NCI-H345 treated with DMSO at 0.1 percent for 48 hours (cell line): ENCODE results near the gene GPR17.

Experiments
- DNase-seq: peaks from one replicate; lab custom pipeline; 2025; ENCODE audit not compliant: unreplicated experiment; lab: John Stamatoyannopoulos, UW

The GPR17 gene

DNA sequence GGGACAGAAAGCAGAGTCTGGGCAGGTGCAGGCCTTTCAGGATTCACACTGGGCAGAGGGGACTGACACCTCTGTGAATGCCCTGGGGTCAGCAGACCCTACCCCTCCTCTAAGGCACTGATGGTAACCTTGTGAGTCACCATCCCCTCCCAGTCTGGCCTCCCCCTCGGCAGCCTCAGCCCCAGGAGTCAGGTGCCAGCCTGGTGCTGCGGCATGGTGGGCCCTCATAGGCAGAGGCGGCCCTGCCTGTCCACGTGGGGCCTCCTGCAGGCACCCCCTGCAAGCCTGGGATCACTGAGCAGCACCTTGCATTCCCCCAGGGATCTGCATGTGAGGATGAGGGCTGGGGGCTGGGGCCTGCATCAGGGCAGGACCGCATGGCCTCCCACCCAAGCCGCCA lies 4.8 kb upstream of the GPR17 start:
- no peak for DNase-seq

DNA sequence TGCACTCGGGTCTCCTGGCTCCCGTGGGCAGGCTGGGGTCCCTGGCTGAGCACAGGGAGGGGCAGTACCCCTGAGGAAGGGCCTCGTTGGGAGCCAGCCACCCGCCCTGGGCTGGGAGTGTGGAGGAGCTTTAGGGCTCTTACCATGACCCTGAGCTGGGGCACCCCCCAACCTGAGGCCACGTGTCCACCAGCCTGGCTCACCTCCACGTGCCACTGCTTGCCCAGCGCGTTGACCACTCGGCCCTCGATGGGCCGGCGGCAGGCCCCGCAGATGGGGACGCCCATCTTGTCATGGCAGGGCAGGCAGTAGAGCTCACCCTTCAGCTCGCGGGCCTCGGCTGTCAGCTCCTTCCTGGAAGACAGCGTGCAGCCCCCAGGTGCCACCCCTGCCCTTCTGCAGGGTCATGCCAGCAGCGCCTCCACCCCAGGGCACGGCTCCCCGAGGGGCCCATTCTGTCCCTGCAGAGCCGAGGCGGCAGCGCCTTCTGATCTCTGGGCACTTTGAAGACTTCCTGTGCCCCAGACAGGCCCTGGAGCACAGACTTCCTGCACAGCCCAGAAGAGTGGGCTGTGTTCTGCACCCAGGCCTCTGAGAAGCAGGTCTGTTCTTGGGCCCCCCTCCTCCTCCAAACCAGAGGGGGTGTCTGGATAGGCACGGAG lies 4.0 kb upstream of the GPR17 start:
- no peak for DNase-seq

DNA sequence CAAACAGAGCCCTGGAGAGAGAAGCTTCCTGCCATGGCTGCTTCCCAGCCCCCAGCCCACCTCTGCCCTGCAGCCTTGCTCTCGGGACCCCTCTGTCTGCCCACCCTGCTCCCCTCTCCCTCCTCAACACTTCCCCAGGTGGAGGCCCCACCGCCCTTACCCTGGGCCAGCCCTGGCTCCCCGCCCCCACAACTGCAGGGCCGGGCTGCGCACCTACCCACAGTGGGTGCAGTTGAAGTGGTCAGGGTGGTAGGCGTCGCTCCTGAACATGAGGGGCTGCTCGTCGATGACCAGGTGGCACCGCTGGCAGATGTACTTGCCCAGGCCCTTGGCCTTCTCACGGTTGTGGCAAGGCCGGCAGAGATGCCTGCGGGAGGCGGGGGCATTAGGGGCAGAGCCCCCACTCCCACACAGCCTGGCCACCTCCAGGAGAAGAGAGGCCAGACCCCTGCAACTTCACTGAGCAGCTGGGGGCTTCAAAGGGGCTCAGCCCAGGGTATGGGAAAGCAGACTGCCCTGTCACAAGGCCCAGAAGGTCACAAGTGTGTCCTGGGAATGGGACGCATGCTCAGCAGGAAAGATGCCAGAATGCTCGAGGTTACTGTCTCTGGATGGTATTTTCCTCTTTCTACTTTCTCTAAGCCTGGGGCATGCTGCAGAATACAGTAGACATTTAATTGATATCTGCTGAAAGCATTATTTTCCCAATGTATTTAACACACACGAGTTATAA lies 3.1 kb upstream of the GPR17 start:
- DNase-seq, result no peak

DNA sequence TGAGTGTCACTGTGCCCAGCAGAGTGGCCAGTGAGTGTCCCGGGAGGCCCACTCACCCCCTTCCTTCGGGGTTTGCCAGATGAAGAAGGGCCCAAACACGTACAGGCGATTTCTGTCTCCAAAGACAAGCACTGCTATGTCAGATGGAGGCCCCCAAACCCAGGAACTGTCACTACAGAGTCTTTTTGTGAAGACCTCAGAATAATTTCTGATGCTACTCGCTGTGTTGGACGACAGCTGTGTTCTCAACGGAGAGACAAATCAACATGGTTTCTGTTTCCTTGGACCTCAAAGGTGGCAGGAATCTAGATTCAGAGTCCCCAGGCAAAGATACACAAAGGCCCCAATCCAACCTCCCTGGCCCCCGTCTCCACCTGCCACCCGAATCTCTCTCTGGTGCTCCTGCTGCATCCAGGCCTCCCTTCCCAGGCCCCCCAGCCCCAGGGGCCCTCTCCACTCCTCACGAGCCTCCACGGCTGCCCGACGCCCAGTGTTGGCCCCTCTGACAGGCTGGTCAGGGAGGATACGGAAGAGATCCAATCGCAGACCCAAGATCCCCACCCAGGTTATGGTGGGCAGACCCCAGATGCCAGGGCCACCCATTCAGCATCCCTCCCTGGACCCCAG lies 2.4 kb upstream of the GPR17 start:
- DNase-seq, result no peak

DNA sequence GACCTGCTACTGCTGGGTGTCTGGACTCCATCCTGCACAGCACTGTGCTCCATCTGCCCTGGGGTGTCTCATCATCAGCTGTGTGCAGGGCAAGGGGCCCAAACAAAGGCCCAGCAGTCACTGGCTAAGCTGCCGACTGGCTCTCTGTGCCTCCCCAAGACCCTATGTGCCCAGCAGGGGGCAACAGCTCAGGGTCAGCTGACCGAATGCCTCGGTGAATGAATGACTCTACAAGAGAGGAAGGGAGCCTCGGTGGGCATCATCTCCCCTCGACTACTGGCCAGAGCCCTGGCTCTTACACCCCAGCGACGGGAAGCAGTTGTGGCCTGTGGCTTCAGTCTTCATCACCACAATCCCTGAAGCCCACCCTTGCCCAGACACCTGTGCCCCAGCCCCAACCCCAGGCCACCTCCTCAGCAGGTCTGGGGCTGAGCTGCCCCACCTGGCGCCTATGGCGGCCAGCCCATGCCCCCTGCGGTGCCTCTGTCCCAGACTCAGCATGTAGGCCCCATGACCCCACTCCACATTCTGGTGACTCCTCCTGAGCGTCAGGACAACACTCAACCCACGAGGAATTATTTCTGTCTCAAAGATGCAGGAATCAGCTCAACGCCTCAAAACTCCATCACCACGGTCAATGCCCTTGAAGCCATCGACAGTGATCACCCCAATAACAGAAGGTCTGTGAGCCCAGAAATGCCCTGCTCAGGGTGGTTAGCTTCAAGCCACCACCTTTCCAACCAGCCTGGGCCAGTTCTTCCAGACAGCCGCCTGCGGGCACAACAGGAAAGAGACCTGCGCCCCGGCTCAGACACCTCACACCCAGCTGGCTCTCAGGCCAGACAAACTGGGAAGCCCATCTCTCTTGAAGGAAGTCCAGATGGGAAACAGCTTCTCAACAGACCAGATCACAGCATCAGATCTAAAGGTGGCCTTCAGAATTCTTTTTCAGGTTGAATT lies 1.6 kb upstream of the GPR17 start:
- DNase-seq, result no peak

DNA sequence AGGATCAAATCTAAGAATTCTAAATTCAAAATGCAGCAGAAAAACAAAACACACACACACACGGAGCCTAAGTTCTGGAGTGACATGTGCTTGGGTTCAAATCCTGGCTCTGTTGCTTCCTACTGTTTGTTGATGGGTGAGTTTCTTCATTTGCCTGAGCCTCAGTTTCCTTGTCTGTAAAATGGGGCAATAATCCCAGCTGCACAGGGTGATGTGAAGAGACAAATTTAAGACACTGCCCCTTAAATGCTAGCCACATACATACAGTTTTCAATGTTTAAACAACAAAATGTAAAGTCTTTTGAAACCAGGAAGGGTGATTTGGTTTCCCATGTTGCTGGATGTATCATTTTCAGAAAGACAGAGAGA lies 943 bp upstream of the GPR17 start:
- no peak for DNase-seq

DNA sequence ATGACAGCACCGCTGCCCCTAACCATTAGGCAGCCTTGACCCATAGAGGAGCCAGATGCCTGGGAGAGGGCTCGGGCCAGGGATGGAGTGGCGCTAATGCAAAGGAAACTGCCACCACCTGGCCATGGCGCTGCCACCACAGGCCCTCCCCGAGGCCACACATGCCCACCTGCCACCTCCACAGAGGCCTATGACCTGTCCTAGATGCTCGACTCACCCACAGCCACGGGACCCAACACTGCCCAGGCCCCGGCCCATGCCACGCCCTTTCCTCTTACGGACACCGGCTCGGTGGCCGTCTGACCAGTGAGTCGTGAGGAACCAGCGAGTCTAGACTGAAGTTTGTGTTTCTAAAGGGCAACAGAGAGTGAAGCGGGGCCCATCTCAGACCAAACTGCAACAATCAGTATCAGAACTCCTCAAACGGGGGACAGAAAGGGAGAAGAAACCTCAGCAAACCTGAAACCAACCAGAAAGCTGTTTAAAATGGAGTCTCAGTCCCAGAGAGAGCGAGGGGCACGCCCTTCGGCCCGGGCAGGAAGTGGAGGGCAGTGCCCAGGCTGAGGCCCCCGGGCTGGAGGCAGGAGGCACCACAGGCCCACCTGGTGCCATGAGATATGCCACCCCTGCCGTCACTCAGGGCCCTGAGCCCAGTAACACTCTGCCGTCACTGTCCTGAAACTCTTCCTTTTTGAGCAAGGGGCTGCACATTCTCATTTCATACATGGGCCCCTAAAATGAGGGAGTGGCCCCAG lies 711 bp downstream of the GPR17 start:
- no peak for DNase-seq

DNA sequence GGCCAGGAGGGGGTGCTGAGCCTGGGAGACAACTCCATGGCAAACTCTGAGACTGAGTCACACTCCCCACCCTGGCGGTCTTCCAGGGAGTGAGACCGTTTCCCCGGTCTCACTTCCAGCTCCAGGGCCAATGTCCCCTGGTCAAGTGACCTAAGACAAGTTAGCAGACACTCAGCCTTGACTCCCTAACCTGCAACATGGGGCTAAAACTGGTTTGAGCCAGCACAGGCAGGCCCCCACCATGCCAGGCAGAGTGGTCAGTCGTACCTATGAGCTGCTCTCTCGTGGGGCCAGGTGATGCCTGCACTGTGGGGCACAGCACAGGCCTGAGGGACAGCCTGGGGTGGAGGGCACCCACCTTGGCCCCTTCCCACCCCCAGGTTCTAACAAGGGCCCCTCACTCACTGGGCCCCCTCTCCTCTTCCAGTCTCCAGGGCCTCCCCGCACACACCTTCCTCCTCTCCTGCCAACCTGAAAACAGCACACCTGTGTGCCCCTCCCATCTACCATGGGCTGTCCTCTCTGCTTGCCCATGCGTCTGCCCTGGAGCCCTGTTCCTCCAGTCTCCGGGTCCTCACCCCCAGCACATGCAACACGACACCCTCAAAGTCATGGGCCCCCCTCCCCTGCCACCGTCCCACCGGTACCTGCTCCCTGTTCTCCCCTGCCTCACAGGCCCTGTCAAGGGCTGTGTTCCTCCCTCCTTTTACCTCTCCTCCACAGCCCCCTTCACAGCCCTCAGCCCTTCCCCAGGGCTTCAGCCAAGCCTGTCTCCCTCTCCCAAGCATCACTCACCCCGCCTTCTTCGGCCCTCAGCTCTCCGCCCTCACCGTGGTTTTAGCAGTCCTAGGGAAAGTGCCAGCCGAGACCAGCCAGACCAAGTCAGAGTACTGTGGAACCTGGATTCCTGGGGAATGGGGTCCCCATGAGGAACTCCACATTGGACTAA lies 1.6 kb downstream of the GPR17 start:
- no peak for DNase-seq

DNA sequence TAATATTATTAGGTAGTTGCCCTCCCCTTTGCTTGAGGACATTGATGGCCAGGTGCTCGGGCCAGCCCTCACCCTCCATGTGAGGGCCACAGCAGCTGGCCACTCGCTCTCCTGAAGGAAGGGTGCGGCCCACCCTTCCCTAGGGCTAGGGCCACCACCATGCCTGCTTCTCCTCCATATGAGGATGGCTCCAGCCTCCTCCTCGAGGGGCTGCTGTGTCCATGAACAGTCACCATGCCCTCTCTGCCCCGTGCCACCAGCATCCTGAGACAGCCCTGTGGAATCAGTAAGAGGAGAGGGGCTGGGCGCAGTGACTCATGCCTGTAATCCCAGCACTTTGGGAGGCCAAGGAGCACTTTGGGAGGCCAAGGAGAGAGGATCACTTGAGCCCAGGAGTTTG lies 2.4 kb downstream of the GPR17 start:
- DNase-seq, result no peak

DNA sequence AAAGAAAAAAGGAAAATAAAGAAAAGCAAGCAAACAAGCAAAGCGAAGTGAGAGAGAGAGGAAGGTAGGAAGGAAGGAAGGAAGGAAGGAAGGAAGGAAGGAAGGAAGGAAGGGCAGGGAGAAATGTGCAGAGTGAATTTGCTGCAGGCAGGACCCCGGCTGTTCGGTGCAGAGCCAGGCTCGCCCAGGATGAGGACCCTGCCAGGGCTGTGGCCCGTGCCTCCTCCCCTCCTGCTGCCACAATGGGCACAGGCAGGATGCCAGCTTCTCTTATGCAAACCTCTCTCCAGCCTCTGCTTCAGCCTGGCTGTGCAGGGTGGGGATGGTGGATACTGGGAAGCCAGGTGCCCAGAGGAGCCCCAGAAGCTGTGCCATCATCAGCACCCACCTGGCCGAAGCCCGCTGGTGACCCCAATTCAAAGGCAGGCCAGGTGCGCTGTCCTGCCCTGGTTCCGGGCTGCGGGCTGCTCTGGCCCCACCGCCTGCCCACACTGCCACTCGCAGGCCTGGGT lies 3.2 kb downstream of the GPR17 start:
- DNase-seq, result peak; percentile 14

DNA sequence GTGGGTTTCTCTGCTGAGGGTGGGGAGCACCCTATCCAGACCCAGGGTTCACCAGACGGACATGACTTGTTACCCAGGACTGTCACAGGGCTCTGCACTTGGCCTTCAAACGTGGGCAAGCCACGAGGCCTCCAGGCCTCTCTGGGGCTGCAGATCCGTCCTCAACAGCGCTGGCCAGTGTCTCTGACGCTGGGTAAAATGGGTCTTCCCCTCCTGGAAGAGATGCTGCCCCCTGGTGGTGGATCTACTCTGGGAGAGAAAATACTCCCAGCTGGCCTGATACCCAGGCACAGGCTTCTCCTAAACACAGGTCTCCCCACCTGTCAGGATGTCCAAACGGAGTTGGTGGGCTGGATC lies 3.7 kb downstream of the GPR17 start:
- peak; percentile 62 for DNase-seq

DNA sequence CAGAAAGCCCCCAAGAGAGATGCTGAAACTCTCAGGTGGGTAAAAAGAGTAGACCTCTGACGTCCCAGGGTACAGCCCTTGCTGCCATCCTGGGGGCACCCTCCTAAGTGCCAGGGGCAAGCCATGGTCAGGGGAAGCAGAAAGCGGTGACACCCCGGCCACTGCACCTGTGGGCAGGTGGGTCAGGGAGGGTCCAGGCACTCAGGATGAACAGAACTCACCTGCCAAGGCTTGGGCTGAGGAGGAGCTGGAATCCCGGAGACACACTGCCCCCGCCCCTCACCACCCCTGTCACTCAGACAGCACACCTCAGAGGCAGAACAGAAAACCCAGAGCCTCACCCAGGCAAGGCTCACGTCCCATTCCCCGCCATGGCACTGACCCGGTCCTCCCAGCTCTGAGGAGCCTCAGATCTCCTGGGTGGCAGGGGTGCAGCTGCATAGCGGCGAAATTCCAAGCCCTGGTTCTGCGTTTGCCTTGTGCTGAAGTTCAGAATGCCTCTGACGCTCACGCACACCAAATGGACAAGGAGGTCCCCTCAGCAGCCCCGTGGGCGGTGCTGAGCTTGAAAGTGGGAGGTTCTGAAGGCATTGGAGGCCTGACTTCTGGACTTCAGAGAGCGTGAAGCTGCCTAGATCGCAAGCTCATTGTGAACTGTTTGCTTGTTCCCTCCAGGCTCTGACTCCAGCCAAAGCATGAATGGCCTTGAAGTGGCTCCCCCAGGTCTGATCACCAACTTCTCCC lies 4.3 kb downstream of the GPR17 start:
- DNase-seq, result no peak

DNA sequence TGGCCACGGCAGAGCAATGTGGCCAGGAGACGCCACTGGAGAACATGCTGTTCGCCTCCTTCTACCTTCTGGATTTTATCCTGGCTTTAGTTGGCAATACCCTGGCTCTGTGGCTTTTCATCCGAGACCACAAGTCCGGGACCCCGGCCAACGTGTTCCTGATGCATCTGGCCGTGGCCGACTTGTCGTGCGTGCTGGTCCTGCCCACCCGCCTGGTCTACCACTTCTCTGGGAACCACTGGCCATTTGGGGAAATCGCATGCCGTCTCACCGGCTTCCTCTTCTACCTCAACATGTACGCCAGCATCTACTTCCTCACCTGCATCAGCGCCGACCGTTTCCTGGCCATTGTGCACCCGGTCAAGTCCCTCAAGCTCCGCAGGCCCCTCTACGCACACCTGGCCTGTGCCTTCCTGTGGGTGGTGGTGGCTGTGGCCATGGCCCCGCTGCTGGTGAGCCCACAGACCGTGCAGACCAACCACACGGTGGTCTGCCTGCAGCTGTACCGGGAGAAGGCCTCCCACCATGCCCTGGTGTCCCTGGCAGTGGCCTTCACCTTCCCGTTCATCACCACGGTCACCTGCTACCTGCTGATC lies 4.9 kb downstream of the GPR17 start:
- DNase-seq, result no peak

DNA sequence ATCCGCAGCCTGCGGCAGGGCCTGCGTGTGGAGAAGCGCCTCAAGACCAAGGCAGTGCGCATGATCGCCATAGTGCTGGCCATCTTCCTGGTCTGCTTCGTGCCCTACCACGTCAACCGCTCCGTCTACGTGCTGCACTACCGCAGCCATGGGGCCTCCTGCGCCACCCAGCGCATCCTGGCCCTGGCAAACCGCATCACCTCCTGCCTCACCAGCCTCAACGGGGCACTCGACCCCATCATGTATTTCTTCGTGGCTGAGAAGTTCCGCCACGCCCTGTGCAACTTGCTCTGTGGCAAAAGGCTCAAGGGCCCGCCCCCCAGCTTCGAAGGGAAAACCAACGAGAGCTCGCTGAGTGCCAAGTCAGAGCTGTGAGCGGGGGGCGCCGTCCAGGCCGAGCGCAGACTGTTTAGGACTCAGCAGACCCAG lies 5.4 kb downstream of the GPR17 start:
- DNase-seq, result no peak

DNA sequence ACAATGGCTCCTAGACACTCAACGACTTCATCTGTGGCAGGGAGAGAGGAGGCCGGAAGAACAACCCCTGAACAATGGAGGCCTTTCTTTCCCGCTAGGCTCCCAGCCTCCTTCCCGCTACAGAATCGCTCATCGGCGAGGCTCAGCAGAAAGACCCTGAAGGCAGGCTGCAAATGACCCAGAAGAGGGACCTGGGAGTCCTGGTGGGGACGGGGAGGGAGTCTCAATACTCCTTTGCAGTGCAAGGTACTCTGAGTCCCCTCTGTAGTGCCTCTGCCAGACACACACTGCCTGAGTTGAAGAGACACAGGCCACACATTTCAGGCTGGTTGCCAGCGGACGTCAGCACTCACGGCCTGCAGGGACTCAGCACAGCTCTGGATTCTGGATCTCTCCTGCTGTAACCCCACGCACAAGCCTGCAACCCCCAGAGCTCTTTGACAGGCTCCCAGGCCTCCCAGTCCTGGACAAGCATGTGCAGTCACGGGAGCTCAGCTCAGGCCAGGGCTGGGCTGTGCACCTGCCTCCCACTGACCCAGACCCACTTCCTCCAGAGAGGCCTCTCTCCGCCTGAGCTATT lies 6.1 kb downstream of the GPR17 start:
- DNase-seq, result no peak

DNA sequence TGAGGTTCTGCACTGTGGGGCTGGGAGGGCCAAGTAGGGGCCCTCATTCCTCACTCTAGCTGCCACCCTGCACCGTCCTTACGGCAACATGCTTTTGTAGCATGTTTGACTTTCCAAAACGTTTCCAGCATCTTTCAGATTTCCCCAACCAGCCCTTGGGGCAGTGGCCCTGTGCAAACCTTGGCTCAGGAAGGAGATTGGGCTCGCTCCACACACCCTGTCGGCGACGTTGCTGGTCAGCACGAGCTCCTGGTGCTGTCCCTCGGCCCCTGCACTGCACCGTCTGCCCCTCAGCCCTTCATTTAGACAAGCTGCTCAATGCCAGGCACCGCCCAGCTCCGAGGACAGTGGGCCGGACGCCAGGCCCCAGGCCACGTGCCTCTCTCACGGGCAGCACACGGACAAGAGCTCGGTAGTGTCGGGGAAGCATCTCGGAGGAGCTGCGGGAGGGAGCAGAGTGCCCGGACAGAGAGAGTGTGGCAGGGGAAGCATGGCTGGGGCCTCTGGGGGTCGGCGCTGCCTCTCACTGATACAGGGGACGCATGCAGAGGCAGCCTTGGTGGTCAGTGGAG lies 6.9 kb downstream of the GPR17 start:
- DNase-seq, result no peak

DNA sequence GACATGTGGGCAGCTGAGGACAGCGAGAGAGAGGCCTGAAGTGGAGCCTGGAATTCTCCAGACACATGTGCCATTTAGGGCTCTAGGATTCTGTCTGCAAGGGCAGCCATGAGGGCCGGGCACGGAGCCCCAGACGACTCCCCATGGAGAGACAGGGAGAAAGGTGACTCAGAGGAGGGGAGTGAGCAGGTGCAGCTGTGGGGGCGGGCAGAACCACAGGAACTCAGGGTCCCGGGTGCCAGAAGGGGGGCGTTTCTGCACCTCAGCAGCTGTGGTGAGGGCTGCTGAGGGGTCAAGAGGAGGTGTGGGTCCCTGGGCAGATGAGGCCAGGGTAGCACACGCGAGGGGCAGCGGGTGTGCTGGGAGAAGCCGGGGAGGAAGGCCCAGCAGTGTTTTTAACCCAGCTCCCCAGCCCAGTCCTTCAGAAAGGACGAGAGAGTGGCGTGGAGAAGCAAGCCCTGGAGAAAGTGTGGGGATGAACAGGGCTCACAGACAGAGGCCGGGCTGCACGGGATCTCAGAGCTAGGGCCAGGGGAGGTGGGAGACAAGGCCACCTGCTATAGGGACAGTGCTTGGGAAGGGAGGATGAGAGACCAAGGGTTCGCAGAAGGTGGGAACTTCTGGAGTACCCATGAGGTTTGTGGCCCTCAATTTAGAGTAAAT lies 7.6 kb downstream of the GPR17 start:
- DNase-seq, result no peak
